ENCODE measurements around the gene TPM1.
A peak's percentile ranks its signal among the peaks of the same experiment; 100 is the strongest.

The TPM1 gene

GRCh38 chr15:63054281-63054683, 11.7 kb downstream of the TPM1 start:
- Histone ChIP-seq H3K4me1 (ENCODE audit: control insufficient read depth, insufficient read depth, low read length) (peaks cover 73% of the 10 kb centered on the region), H3K9ac (ENCODE audit: low read length) (no peak overlapping the region), H3K4me3 (ENCODE audit: low read length) (peak overlapping the region; percentile 29)

GRCh38 chr15:63054985-63055384, 12.4 kb downstream of the TPM1 start:
- Histone ChIP-seq H3K27ac (ENCODE audit: low read depth, low read length) (peak overlapping the region; percentile 98), H3K4me1 (ENCODE audit: control insufficient read depth, insufficient read depth, low read length) (peaks cover 68% of the 10 kb centered on the region), H3K36me3 (ENCODE audit: control insufficient read depth, insufficient read depth, low read length) (peaks cover 17% of the 10 kb centered on the region), H3K27me3 (ENCODE audit: control insufficient read depth, insufficient read depth, low read length) (no peaks in the 10 kb centered on the region), H3K4me3 (ENCODE audit: low read length) (no peak overlapping the region), H3K9ac (ENCODE audit: low read length) (no peak overlapping the region)

More at GRCh38 chr15:63054281-63054683, 11.7 kb downstream of the TPM1 start:
- Histone ChIP-seq H3K27ac (ENCODE audit: low read depth, low read length) (peak overlapping the region; percentile 98), H3K36me3 (ENCODE audit: control insufficient read depth, insufficient read depth, low read length) (peaks cover 10% of the 10 kb centered on the region), H3K27me3 (ENCODE audit: control insufficient read depth, insufficient read depth, low read length) (no peaks in the 10 kb centered on the region)

DNA sequence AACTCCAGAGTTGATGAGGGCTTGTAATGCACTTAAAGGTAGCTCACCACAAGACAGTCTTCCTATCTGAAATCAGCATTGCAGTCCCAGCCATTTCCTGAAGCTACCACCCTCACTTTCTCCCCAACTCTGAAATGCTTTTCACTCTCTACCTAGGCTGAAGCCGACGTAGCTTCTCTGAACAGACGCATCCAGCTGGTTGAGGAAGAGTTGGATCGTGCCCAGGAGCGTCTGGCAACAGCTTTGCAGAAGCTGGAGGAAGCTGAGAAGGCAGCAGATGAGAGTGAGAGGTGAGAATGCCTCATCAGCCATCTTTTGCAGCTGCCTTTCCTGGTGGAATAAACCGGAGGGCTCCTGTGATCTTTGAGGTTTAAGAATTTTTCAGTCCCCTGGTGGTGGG, 14.3 kb downstream of the TPM1 start:
- Histone ChIP-seq H3K36me3 (ENCODE audit: control insufficient read depth, insufficient read depth, low read length) (peaks cover 34% of the 10 kb centered on the region), H3K4me3 (ENCODE audit: low read length) (no peak overlapping the region), H3K27ac (ENCODE audit: low read depth, low read length) (peak overlapping the region; percentile 98), H3K27me3 (ENCODE audit: control insufficient read depth, insufficient read depth, low read length) (no peaks in the 10 kb centered on the region), H3K4me1 (ENCODE audit: control insufficient read depth, insufficient read depth, low read length) (peaks cover 60% of the 10 kb centered on the region), H3K9ac (ENCODE audit: low read length) (no peak overlapping the region)

- Histone ChIP-seq H3K4me1 (ENCODE audit: control insufficient read depth, insufficient read depth, low read length) (peaks cover 54% of the 10 kb centered on the region), H3K27me3 (ENCODE audit: control insufficient read depth, insufficient read depth, low read length) (no peaks in the 10 kb centered on the region), H3K27ac (ENCODE audit: low read depth, low read length) (peak overlapping the region; percentile 98), H3K36me3 (ENCODE audit: control insufficient read depth, insufficient read depth, low read length) (peaks cover 42% of the 10 kb centered on the region), H3K4me3 (ENCODE audit: low read length) (no peak overlapping the region), H3K9ac (ENCODE audit: low read length) (no peak overlapping the region)
Observed at GRCh38 chr15:63057468-63058345, 15.2 kb downstream of the TPM1 start.

DNA sequence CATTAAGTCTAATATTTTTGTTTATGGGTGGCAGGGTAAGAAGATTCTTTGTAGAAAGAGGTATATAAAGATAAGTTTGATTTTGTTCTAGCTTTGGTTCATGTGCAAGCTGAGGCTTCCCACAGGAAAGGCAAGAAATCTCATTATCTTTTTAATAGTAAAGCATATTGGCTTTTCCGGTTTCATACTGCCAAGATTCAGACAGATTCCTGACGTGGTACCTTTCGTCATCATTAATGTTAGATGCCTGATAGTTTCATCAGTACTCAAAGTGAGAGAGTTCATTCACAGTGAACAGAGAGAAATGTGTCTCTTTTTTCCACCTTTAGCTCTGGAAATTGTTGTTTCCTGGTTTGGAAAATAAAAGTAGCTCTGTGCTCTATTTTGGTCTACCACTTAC, 16.5 kb downstream of the TPM1 start:
- peak overlapping the region; percentile 60 for H3K27ac ChIP-seq (ENCODE audit: low read depth, low read length)
- H3K36me3 ChIP-seq (ENCODE audit: control insufficient read depth, insufficient read depth, low read length): peaks cover 50% of the 10 kb centered on the region
- peaks cover 49% of the 10 kb centered on the region for H3K4me1 ChIP-seq (ENCODE audit: control insufficient read depth, insufficient read depth, low read length)
- no peaks in the 10 kb centered on the region for H3K27me3 ChIP-seq (ENCODE audit: control insufficient read depth, insufficient read depth, low read length)
- H3K9ac ChIP-seq (ENCODE audit: low read length): no peak overlapping the region
- no peak overlapping the region for H3K4me3 ChIP-seq (ENCODE audit: low read length)

- Histone ChIP-seq H3K9ac (ENCODE audit: low read length) (no peak overlapping the region), H3K4me3 (ENCODE audit: low read length) (no peak overlapping the region), H3K27ac (ENCODE audit: low read depth, low read length) (peak overlapping the region; percentile 60), H3K36me3 (ENCODE audit: control insufficient read depth, insufficient read depth, low read length) (peaks cover 53% of the 10 kb centered on the region), H3K4me1 (ENCODE audit: control insufficient read depth, insufficient read depth, low read length) (peaks cover 47% of the 10 kb centered on the region), H3K27me3 (ENCODE audit: control insufficient read depth, insufficient read depth, low read length) (no peaks in the 10 kb centered on the region)
Observed at GRCh38 chr15:63059573-63060216, 17.1 kb downstream of the TPM1 start.

GRCh38 chr15:63060699-63061098, 18.2 kb downstream of the TPM1 start:
- H3K4me1 ChIP-seq (ENCODE audit: control insufficient read depth, insufficient read depth, low read length): peaks cover 44% of the 10 kb centered on the region
- no peak overlapping the region for H3K4me3 ChIP-seq (ENCODE audit: low read length)
- peaks cover 54% of the 10 kb centered on the region for H3K36me3 ChIP-seq (ENCODE audit: control insufficient read depth, insufficient read depth, low read length)
- no peak overlapping the region for H3K9ac ChIP-seq (ENCODE audit: low read length)
- H3K27ac ChIP-seq (ENCODE audit: low read depth, low read length): peak overlapping the region; percentile 60
- H3K27me3 ChIP-seq (ENCODE audit: control insufficient read depth, insufficient read depth, low read length): no peaks in the 10 kb centered on the region

DNA sequence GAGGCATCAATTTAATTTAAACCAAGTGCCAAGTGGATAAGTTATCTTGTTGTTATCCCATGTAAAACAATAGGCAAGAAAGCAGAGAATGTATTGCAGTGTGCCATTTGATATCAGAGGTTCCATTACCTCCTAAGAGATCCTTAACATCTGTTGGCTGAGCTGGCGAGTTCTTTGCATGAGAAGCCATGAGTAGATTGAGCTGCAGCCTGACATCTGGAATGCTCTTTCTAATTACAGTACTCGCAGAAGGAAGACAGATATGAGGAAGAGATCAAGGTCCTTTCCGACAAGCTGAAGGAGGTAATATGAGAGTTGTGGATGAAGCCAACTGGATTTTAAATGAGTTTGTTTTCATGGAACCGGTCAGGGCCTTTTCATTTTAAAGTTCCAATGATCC, 19.4 kb downstream of the TPM1 start:
- Histone ChIP-seq H3K9ac (ENCODE audit: low read length) (no peak overlapping the region), H3K4me1 (ENCODE audit: control insufficient read depth, insufficient read depth, low read length) (peaks cover 40% of the 10 kb centered on the region), H3K27ac (ENCODE audit: low read depth, low read length) (peak overlapping the region; percentile 38), H3K27me3 (ENCODE audit: control insufficient read depth, insufficient read depth, low read length) (no peaks in the 10 kb centered on the region), H3K36me3 (ENCODE audit: control insufficient read depth, insufficient read depth, low read length) (peaks cover 56% of the 10 kb centered on the region), H3K4me3 (ENCODE audit: low read length) (no peak overlapping the region)

GRCh38 chr15:63063164-63063756, 20.7 kb downstream of the TPM1 start:
- Histone ChIP-seq H3K27ac (ENCODE audit: low read depth, low read length) (peak overlapping the region; percentile 34), H3K9ac (ENCODE audit: low read length) (no peak overlapping the region), H3K27me3 (ENCODE audit: control insufficient read depth, insufficient read depth, low read length) (no peaks in the 10 kb centered on the region), H3K36me3 (ENCODE audit: control insufficient read depth, insufficient read depth, low read length) (peaks cover 55% of the 10 kb centered on the region), H3K4me3 (ENCODE audit: low read length) (no peak overlapping the region), H3K4me1 (ENCODE audit: control insufficient read depth, insufficient read depth, low read length) (peaks cover 37% of the 10 kb centered on the region)

- peaks cover 36% of the 10 kb centered on the region for H3K4me1 ChIP-seq (ENCODE audit: control insufficient read depth, insufficient read depth, low read length)
- no peaks in the 10 kb centered on the region for H3K27me3 ChIP-seq (ENCODE audit: control insufficient read depth, insufficient read depth, low read length)
- no peak overlapping the region for H3K9ac ChIP-seq (ENCODE audit: low read length)
- H3K36me3 ChIP-seq (ENCODE audit: control insufficient read depth, insufficient read depth, low read length): peaks cover 61% of the 10 kb centered on the region
- peak overlapping the region; percentile 8 for H3K27ac ChIP-seq (ENCODE audit: low read depth, low read length)
- H3K4me3 ChIP-seq (ENCODE audit: low read length): no peak overlapping the region
Observed at GRCh38 chr15:63063877-63064409, 21.4 kb downstream of the TPM1 start.

- Histone ChIP-seq H3K4me1 (ENCODE audit: control insufficient read depth, insufficient read depth, low read length) (peaks cover 39% of the 10 kb centered on the region), H3K36me3 (ENCODE audit: control insufficient read depth, insufficient read depth, low read length) (peaks cover 56% of the 10 kb centered on the region), H3K27me3 (ENCODE audit: control insufficient read depth, insufficient read depth, low read length) (no peaks in the 10 kb centered on the region), H3K4me3 (ENCODE audit: low read length) (no peak overlapping the region), H3K27ac (ENCODE audit: low read depth, low read length) (peak overlapping the region; percentile 58), H3K9ac (ENCODE audit: low read length) (no peak overlapping the region)
Observed at GRCh38 chr15:63065262-63066221, 23.0 kb downstream of the TPM1 start.
